Hepatocyte (in vitro differentiated cells): ENCODE data around the gene KIRREL1.

Experiments used
- CTCF ChIP-seq: fragments of 200-600 bp; sonication (generic); IDR thresholded peaks from 2 replicates; pipeline ENCODE4 v1.5.1; 2016; ENCODE audit warnings: antibody characterized with exemption, mild to moderate bottlenecking; ENCODE audit not compliant: poor library complexity
- EZH2 ChIP-seq: fragments of 200-600 bp; sonication (generic); IDR thresholded peaks from 2 replicates; pipeline ENCODE4 v1.6.1; 2016; ENCODE audit warnings: antibody characterized with exemption, mild to moderate bottlenecking, borderline replicate concordance
- EZH2phosphoT487 ChIP-seq: fragments of 200-600 bp; sonication (generic); IDR thresholded peaks from one replicate; pipeline ENCODE4 v1.6.1; 2018; ENCODE audit warnings: antibody characterized with exemption, mild to moderate bottlenecking, low read depth, moderate library complexity; ENCODE audit not compliant: unreplicated experiment, severe bottlenecking

- TF ChIP-seq EZH2phosphoT487 (no peak), CTCF (no peak), EZH2 (no peak)
Observed at GRCh38 chr1:158146739-158147138, 153.3 kb downstream of the KIRREL1 start.
